AML-193 (cell line): ENCODE results near the gene UNC45B.

Source experiments
- DNase-seq, 2 experiments: peaks; one replicate each; lab custom pipeline; 2025; lab: John Stamatoyannopoulos, UW

The UNC45B gene

GRCh38 chr17:35142467-35142796 is 5.2 kb upstream of the UNC45B start:
- DNase-seq: no peak

- no peak for DNase-seq
Measured at GRCh38 chr17:35144840-35145239, 2.8 kb upstream of the UNC45B start.

- DNase-seq: no peak
Measured at GRCh38 chr17:35146214-35146833, 1.3 kb upstream of the UNC45B start.

- no peak for DNase-seq
Measured at GRCh38 chr17:35148144-35148543, 527 bp downstream of the UNC45B start.

- DNase-seq: no peak
Measured at GRCh38 chr17:35149941-35150340, 2.3 kb downstream of the UNC45B start.

GRCh38 chr17:35151080-35151479 is 3.5 kb downstream of the UNC45B start:
- peak in 1 of 2 experiments; percentile 11 for DNase-seq

GRCh38 chr17:35152421-35153140 is 5.0 kb downstream of the UNC45B start:
- no peak for DNase-seq

DNA sequence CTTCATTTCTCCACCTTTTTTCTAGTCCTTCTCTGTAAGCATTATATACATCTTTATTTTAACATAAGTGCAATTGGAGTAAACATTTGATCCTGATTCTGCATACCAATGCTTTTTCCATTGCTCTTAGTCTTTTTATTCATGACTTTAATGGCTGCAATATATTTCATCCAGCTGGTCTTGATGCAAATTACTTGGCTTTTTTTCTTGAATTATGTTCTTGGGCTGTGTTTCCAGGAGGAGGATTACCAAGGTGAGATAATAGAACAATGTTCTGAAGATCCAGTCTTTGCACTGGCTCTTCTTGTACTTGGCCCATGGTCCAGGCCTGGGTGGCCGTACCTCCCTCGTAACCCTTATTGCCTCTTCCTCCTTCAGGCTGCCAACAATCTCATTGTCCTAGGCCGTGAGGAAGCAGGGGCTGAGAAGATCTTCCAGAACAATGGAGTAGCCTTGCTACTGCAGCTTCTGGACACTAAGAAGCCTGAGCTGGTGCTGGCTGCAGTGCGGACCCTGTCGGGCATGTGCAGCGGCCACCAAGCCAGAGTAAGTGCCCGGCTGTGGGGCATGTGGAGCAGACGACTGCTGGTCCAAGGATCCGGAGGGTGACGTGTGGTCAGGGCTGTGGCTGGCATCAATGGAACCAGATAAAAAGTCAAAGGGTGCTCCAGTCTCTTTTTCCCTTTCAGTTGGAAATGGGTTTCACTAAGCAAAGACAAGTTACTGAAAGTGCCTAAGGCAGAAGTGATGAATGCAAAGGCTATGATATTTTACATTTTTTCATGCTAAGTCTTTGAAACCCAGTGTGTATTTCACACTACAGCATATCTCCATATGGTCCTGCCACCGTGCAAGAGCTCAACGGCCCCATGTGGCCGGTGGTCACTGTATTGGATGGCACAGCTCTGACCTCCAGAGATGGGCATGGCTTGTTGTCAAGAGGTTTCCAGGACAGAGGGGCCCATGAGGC is 6.9 kb downstream of the UNC45B start:
- no peak for DNase-seq

DNA sequence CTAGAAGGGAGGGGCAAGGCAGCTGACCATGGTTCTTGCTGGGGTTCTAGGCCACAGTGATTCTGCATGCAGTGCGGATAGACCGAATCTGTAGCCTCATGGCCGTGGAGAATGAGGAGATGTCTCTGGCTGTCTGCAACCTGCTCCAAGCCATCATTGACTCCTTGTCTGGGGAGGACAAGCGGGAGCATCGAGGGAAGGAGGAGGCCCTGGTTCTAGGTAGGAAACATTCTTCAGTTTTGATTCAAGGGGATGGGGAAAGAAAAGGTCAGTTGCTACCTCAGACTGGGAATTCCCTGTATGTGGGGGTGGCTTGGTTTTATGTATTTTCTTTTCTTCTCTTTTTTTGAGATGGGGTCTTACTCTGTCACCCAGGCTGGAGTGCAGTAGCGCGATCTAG is 7.6 kb downstream of the UNC45B start:
- DNase-seq: no peak

GRCh38 chr17:35159940-35160339 is 12.3 kb downstream of the UNC45B start:
- no peak for DNase-seq

- no peak for DNase-seq
Measured at GRCh38 chr17:35160354-35161201, 13.0 kb downstream of the UNC45B start.

DNA sequence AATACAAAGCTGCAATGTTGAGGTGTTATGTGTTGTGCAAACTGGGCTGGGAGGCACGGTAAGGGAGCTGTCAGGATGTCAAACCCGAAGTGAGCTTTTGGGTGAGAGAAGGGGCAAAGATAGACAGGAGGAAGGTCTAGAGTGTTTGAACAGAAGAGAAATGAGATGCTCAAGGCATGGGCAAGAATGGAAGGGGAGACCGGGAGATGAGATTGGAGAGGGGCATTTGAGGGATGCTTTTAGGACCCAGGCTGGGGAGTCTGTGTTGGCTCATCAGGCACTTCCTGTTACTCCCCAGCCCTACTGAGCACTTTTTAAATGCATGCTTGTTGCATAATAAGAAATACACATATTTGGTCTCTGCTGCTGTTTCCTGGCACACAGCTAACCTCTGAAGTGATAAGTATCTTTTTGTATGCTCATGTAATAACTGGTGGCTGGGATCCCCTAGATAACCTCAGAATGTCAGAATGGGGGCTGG is 13.7 kb downstream of the UNC45B start:
- DNase-seq: peak; percentile 53 to 74

DNA sequence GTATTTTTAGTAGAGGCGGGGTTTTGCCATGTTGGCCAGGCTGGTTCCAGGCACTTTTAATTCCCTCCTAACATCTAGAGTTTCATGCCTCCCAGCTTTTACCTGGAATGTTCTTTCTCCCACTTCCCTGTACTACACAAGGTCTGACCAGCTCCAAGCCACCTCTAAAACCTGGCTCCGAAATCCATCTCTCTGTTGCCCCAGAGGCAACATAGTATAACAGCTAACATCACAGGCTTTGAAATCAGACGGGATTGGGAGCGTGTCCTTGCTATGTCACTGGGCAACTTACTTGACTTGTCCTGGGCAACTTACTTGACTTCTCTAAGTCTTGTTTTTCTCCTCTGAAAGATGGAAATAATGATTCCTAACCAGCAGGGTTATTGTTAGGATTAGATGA is 15.1 kb downstream of the UNC45B start:
- no peak for DNase-seq

GRCh38 chr17:35163886-35164285 is 16.3 kb downstream of the UNC45B start:
- DNase-seq: no peak

DNA sequence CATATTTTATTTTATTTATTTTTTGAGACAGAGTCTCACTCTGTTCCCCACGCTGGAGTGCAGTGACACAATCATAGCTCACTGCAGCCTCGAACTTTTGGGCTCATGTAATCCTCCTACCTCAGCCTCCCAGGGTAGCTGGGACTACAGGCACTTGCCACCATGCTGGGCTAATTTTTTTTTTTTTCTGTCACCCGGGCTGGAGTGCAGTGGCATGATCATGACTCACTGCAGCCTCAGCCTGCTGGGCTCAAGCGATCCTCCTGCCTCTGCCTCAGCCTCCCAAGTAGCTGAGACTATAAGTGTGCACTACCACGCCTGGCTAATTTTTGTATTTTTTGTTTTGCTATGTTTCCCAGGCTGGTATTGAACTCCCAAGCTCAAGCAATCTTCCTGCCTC is 17.1 kb downstream of the UNC45B start:
- no peak for DNase-seq

- no peak for DNase-seq
Measured at GRCh38 chr17:35166526-35166925, 18.9 kb downstream of the UNC45B start.

DNA sequence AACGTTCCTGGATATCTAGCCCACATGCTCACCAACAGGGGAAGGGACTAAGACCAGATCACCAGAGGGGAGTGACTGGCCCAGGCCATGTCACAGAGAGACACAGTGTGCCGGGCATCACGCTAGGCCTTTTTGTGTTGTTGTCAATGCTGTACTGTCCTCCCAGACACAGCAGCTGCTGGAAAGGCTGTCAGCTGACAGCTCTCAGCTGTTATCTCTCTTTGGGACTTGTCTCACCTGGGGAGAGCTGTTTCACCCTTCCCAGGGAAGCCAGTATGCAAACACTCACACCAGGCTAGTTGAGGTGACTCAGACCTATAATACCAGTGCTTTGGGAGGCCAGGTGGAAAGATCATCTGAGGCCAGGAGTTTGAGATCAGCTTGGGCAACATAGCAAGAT is 19.4 kb downstream of the UNC45B start:
- DNase-seq: no peak

DNA sequence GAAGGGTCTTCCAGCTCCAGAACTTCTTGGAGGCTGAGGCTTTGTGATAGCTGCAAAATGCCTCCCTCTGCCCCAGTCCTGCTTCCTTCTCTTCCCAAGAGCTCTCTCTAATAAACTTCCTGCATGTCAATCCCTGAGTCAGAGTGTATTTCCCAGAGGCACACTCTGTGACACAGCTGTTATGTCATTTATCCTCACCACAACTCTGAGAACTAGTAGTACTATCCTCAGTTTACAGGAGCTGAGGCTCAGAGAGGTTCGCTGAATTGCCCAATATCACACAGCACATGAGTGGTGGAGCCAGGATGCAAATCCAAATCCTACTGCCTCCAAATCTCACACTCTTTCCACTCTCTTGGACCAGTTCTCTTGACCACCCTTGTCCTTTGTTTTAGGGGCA is 20.0 kb downstream of the UNC45B start:
- DNase-seq: no peak

DNA sequence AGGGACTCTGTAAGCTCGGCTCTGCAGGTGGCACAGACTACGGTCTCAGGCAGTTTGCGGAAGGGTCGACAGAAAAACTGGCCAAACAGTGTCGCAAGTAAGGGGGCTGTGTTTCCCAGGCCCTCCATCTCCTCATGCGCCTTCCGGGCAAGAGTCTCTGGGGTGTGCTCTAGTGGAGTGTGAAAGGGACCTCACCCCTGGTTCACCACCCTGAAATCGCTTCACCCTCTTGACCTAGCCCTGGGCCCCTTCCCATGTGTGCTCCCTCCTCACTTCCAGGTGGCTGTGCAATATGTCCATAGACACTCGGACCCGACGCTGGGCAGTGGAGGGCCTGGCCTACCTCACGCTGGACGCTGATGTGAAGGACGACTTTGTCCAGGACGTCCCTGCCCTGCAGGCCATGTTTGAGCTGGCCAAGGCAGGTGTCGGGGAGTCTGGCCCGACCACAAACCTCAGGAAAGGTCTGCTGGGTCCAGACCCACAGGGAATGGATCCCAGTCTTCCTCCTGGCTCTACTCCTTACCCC is 22.3 kb downstream of the UNC45B start:
- no peak for DNase-seq

- peak; percentile 22 to 35 for DNase-seq
Measured at GRCh38 chr17:35170968-35171771, 23.6 kb downstream of the UNC45B start.

DNA sequence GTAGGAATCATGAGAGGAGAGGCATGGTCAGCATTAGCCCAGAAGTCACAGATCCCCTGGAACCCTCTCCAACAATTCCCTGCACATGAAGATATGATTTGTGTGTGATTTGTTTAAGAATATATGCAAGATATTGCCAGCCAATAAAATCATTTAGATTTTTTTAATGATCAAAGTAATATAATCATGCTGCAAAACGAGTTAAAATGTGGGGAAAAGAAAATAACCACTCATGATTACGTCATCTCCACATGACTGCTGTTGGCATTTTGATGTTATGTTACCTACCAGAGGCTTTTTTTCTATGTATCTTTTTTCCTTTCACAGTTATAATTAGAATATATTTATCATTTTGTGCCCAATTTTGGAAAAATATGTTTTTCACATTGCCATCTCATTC is 24.2 kb downstream of the UNC45B start:
- peak; percentile 18 to 35 for DNase-seq
